Ectodermal cell (in vitro differentiated cells): ENCODE data around the gene SNX20.

Experiments
- H3K27ac ChIP-seq: 2 replicates; pipeline ENCODE4 v1.7.0; 2013; ENCODE audit warnings: mild to moderate bottlenecking, low read depth, low read length; ENCODE audit not compliant: insufficient read depth, poor library complexity, severe bottlenecking
- H3K27me3 ChIP-seq: 2 replicates; pipeline ENCODE4 v1.7.0; 2013; ENCODE audit warnings: mild to moderate bottlenecking, low read length; ENCODE audit not compliant: insufficient read depth, control insufficient read depth, poor library complexity, severe bottlenecking
- H3K36me3 ChIP-seq: one replicate; pipeline ENCODE4 v1.7.0; 2013; ENCODE audit warnings: low read length; ENCODE audit not compliant: control insufficient read depth, insufficient read depth
- H3K4me1 ChIP-seq: one replicate; pipeline ENCODE4 v1.7.0; 2013; ENCODE audit warnings: low read length; ENCODE audit not compliant: control insufficient read depth, insufficient read depth
- H3K4me3 ChIP-seq: 2 replicates; pipeline ENCODE4 v1.7.0; 2013; ENCODE audit warnings: low read depth, low read length, control low read depth; ENCODE audit not compliant: insufficient read depth
- H3K9me3 ChIP-seq: 2 replicates; pipeline ENCODE4 v1.7.0; 2013; ENCODE audit warnings: mild to moderate bottlenecking, low read length, moderate library complexity; ENCODE audit not compliant: control insufficient read depth
- WGBS, 2 experiments: methylation state at CpG; one replicate each; pipeline ENCODE4 v1.1.7; 2013; ENCODE audit warnings: missing lambda C conversion rate in 2 of 2; 5-methylcytosine and 5-hydroxymethylcytosine counted together

SNX20 gene

GRCh38 chr16:50626868-50627267 lies 54.2 kb downstream of the SNX20 start:
- no peak overlapping the region for H3K4me3 ChIP-seq
- H3K4me1 ChIP-seq, result no peaks in the 10 kb centered on the region
- no peaks in the 10 kb centered on the region for H3K27me3 ChIP-seq
- H3K36me3 ChIP-seq, result peaks cover 5% of the 10 kb centered on the region
- H3K9me3 ChIP-seq, result no peaks in the 10 kb centered on the region
- H3K27ac ChIP-seq, result no peak overlapping the region
- WGBS, 2 experiments, result 81 to 84% methylated on average over 4 of the region's 4 CpGs

GRCh38 chr16:50625374-50625773 lies 55.7 kb downstream of the SNX20 start:
- no peak overlapping the region for H3K27ac ChIP-seq
- WGBS, 2 experiments, result 95% methylated on average over 12 of the region's 12 CpGs
- H3K4me3 ChIP-seq, result no peak overlapping the region
- no peaks in the 10 kb centered on the region for H3K9me3 ChIP-seq
- H3K4me1 ChIP-seq, result no peaks in the 10 kb centered on the region
- peaks cover 5% of the 10 kb centered on the region for H3K36me3 ChIP-seq
- no peaks in the 10 kb centered on the region for H3K27me3 ChIP-seq

- no peaks in the 10 kb centered on the region for H3K27me3 ChIP-seq
- no peak overlapping the region for H3K27ac ChIP-seq
- H3K4me1 ChIP-seq, result no peaks in the 10 kb centered on the region
- no peaks in the 10 kb centered on the region for H3K36me3 ChIP-seq
- 92% methylated on average over 8 of the region's 8 CpGs for WGBS, 2 experiments
- H3K4me3 ChIP-seq, result no peak overlapping the region
- no peaks in the 10 kb centered on the region for H3K9me3 ChIP-seq
Observed at GRCh38 chr16:50624449-50624970, 56.6 kb downstream of the SNX20 start.

- Histone ChIP-seq H3K4me1 (no peaks in the 10 kb centered on the region), H3K27ac (no peak overlapping the region), H3K9me3 (no peaks in the 10 kb centered on the region), H3K36me3 (no peaks in the 10 kb centered on the region), H3K27me3 (no peaks in the 10 kb centered on the region), H3K4me3 (no peak overlapping the region)
- 92 to 93% methylated on average over 16 of the region's 16 CpGs for WGBS, 2 experiments
Observed at GRCh38 chr16:50622643-50623369, 58.3 kb downstream of the SNX20 start.

GRCh38 chr16:50622029-50622428 lies 59.1 kb downstream of the SNX20 start:
- WGBS, 2 experiments, result 95 to 96% methylated on average over 7 of the region's 7 CpGs
- Histone ChIP-seq H3K27ac (no peak overlapping the region), H3K9me3 (no peaks in the 10 kb centered on the region), H3K36me3 (no peaks in the 10 kb centered on the region), H3K4me1 (no peaks in the 10 kb centered on the region), H3K4me3 (no peak overlapping the region), H3K27me3 (no peaks in the 10 kb centered on the region)
